ENCODE data around the gene PNMA6F.

GRCh38 chrX:153339662-153340061 is 18.1 kb upstream of the PNMA6F start:
- TF ChIP-seq KDM5A (IDR thresholded peaks at IDR 0.05; ENCODE audit: low read length) (no peak), ZNF274 (IDR thresholded peaks at IDR 0.05; ENCODE audit: borderline replicate concordance, extremely low read depth, low read length) (no peak), CHD2 (IDR thresholded peaks at IDR 0.05; ENCODE audit: low read length) (no peak), SUZ12 (IDR thresholded peaks at IDR 0.05; ENCODE audit: low read length) (no peak), CBX5 (IDR thresholded peaks at IDR 0.05; ENCODE audit: low read depth, low read length) (no peak), SIRT6 (IDR thresholded peaks at IDR 0.05; ENCODE audit: low read length) (no peak), GTF2F1 (IDR thresholded peaks at IDR 0.05; ENCODE audit: borderline replicate concordance, low read depth, low read length) (no peak), CEBPB (IDR thresholded peaks at IDR 0.05; ENCODE audit: low read depth, low read length) (no peak), TCF12 (IDR thresholded peaks at IDR 0.05; ENCODE audit: low read depth, low read length) (no peak), RFX5 (IDR thresholded peaks at IDR 0.05; ENCODE audit: borderline replicate concordance, low read depth, low read length) (no peak), BCL11A (IDR thresholded peaks at IDR 0.05; ENCODE audit: low read depth in 2 of 2, low read length in 2 of 2) (no peak), CREB1 (IDR thresholded peaks at IDR 0.05) (no peak)
- TF ChIP-seq, protein P1, sequence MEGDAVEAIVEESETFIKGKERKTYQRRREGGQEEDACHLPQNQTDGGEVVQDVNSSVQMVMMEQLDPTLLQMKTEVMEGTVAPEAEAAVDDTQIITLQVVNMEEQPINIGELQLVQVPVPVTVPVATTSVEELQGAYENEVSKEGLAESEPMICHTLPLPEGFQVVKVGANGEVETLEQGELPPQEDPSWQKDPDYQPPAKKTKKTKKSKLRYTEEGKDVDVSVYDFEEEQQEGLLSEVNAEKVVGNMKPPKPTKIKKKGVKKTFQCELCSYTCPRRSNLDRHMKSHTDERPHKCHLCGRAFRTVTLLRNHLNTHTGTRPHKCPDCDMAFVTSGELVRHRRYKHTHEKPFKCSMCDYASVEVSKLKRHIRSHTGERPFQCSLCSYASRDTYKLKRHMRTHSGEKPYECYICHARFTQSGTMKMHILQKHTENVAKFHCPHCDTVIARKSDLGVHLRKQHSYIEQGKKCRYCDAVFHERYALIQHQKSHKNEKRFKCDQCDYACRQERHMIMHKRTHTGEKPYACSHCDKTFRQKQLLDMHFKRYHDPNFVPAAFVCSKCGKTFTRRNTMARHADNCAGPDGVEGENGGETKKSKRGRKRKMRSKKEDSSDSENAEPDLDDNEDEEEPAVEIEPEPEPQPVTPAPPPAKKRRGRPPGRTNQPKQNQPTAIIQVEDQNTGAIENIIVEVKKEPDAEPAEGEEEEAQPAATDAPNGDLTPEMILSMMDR (IDR thresholded peaks at IDR 0.05; ENCODE audit: control extremely low read depth in 1 of 3, insufficient read depth in 1 of 3, low read depth in 1 of 3, low read length in 3 of 3), result no peak

Measured in H1 (cell line).